Measurements from ENCODE around the gene XAGE1B. TPM values are rescaled to one million over a fixed set of nuclear protein-coding genes. Genes with fewer than 3 reads are reported as not detected.
"Not testable (repeated sequence)": the region's sequence is repeated elsewhere in the genome, so short reads cannot be mapped to it uniquely, and the experiment has no call there.

The XAGE1B gene
- total RNA-seq, 2 donors from 2014 or later, result not detected

DNA sequence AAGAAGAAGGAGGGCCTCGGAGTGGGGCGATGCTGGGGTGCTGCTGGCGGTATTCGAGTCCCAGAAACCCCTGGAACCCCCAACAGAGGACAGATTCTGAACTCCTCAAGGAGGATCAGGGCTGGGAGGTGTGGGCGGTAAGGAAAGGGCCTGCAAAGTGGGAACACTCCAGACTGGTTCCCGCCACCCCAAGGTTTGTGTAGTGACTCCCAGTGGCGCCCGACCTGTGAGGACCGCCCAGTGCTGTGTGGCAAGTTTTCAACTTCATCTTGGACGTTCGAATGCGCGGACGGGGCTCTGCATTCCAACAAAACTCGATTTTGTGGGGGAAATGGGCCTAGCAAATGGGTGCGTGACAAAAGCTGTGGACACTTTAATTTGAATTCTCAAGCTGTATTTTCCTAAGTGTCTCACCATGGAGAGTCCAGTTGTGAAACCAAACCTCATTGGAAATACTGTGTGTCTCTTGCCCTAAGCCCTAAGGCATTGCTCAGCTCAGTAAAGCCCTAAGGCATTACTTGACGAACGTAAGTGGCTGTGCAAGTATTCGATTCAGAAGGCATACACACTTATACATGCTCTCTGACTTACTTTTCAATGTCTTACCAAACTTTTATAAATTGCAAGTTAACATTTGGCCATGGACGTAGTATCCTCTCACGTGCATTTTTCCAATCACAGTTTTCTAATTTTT, 27.4 kb upstream of the XAGE1B start:
- no peaks in the 10 kb centered on the region for H3K9me3 ChIP-seq
- TF ChIP-seq, protein P1, sequence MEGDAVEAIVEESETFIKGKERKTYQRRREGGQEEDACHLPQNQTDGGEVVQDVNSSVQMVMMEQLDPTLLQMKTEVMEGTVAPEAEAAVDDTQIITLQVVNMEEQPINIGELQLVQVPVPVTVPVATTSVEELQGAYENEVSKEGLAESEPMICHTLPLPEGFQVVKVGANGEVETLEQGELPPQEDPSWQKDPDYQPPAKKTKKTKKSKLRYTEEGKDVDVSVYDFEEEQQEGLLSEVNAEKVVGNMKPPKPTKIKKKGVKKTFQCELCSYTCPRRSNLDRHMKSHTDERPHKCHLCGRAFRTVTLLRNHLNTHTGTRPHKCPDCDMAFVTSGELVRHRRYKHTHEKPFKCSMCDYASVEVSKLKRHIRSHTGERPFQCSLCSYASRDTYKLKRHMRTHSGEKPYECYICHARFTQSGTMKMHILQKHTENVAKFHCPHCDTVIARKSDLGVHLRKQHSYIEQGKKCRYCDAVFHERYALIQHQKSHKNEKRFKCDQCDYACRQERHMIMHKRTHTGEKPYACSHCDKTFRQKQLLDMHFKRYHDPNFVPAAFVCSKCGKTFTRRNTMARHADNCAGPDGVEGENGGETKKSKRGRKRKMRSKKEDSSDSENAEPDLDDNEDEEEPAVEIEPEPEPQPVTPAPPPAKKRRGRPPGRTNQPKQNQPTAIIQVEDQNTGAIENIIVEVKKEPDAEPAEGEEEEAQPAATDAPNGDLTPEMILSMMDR (IDR thresholded peaks at IDR 0.05), result no peak
- no peak overlapping the region for H3K4me3 ChIP-seq
- DNase-seq (ENCODE audit: low spot score) (no peak), ATAC-seq (ENCODE audit: insufficient number of reproducible peaks, low FRiP score, low read depth) (no peak)
- H3K4me1 ChIP-seq (ENCODE audit: control insufficient read depth in 1 of 2, low read depth in 2 of 2), result no peaks in the 10 kb centered on the region
- H3K27me3 ChIP-seq (replicated peaks; ENCODE audit: insufficient read depth), result no peaks in the 10 kb centered on the region
- no peak overlapping the region for H3K27ac ChIP-seq
- no peaks in the 10 kb centered on the region for H3K36me3 ChIP-seq

DNA sequence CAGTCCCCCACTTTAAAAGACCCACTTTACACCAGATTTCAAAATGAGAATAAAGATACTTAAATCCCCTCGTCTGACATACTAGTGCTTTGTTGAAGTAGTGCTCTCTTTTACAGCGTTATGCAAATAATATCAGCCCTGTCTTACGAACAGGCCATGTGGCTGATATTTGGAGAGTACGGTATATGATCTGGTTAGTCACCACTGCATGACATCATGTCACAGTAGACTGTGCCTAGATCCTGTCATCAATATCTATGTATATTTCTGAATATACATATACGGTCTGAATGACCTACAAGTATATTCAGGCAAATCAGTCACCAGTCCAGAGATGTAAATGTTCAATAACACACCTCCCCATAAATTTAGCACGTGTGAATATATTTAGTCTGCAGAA, 25.4 kb upstream of the XAGE1B start:
- Histone ChIP-seq H3K9me3 (no peaks in the 10 kb centered on the region), H3K27ac (no peak overlapping the region), H3K4me3 (no peak overlapping the region), H3K27me3 (replicated peaks; ENCODE audit: insufficient read depth) (no peaks in the 10 kb centered on the region), H3K36me3 (no peaks in the 10 kb centered on the region), H3K4me1 (ENCODE audit: control insufficient read depth in 1 of 2, low read depth in 2 of 2) (no peaks in the 10 kb centered on the region)
- ATAC-seq (ENCODE audit: insufficient number of reproducible peaks, low FRiP score, low read depth), result no peak
- no peak for DNase-seq (ENCODE audit: low spot score)
- TF ChIP-seq, protein P1 (IDR thresholded peaks at IDR 0.05), result no peak

DNA sequence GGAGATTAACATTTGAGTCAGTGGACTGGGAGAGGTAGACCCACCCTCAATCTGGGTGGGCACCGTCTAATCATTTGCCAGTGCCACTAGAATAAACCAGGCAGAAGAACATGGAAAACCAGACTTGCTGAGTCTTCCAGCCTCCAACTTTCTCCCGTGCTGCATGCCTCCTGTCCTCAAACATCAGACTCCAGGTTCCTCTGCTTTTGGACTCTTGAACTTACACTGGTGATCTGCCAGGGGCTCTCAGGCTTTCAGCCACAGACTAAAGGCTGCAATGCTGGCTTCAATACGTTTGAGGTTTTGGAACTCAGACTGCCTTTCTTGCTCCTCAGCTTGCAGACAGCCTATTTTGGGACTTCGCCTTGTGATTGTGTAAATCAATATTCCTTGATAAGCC, 24.2 kb upstream of the XAGE1B start:
- not testable (repeated sequence) for H3K27ac ChIP-seq; H3K36me3 ChIP-seq; DNase-seq (ENCODE audit: low spot score)

DNA sequence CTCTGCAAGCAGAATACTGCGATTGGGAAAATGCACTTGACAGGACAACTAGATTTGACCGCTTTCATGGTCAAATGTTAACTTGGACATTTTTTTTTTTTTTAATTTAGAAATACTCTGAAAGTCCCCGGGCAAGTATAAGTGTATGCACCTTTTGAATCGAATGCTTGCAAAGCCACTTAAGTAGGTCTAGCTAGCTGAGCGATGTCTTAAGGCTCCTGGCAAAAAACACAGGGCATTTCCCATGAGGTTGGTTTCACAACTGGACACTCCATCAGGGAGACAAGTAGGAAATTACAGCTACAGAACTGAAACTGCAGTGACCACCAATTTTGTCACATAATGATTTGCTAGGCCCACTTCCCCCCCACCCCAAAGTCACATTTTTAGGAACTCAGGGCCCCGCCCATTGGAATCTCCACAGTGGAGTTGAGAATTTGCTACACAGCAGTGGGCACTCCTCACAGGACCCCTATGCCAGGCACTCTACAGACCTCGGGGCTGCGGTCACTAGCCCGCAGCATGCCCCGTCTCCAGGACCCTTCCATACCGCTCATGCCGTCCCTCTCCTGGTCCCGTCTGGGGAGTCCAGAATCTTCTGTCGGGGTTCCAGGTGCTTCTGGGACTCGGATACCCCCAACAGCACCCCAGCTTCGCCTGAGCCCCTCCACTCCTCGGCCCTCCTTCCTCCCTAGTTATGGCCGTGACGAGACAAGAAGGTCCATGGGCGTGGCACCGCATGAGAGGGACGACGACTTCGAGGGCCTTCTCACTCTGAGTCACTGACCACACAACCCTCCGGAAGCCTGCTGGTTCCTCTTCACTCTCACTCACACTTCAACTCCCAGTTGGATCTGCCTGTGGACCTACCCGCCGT, 515 bp downstream of the XAGE1B start:
- not testable (repeated sequence) for H3K27me3 ChIP-seq (replicated peaks; ENCODE audit: insufficient read depth); H3K4me1 ChIP-seq (ENCODE audit: control insufficient read depth in 1 of 2, low read depth in 2 of 2); H3K9me3 ChIP-seq; H3K27ac ChIP-seq; DNase-seq (ENCODE audit: low spot score); ATAC-seq (ENCODE audit: insufficient number of reproducible peaks, low FRiP score, low read depth); H3K36me3 ChIP-seq; H3K4me3 ChIP-seq

More for the DNA sequence above, 24.2 kb upstream of the XAGE1B start:
- ATAC-seq (ENCODE audit: insufficient number of reproducible peaks, low FRiP score, low read depth); H3K4me1 ChIP-seq (ENCODE audit: control insufficient read depth in 1 of 2, low read depth in 2 of 2); H3K4me3 ChIP-seq; H3K9me3 ChIP-seq; H3K27me3 ChIP-seq (replicated peaks; ENCODE audit: insufficient read depth): not testable (repeated sequence)

DNA sequence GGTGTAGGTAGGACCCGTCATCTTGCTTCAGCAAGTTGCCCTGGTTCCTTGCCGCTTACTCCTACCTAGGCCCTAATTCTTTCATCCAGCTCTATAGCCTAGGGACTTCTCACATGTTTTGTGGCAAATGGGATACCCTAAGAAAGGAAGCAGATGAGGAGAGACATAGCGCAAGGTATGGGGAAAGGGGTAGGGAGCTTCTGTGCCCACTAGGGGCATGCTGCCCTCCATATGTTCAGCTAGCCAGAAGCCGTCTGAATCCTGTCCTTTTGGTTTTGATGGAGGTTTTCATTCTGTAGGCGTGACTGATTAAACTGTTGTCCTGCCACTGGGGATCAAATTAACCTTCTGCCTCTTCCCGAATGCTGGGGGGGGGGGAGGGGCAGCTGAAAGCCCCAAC, 5.7 kb downstream of the XAGE1B start:
- H3K4me1 ChIP-seq (ENCODE audit: control insufficient read depth in 1 of 2, low read depth in 2 of 2); H3K4me3 ChIP-seq; H3K27me3 ChIP-seq (replicated peaks; ENCODE audit: insufficient read depth); H3K27ac ChIP-seq; DNase-seq (ENCODE audit: low spot score); H3K36me3 ChIP-seq; ATAC-seq (ENCODE audit: insufficient number of reproducible peaks, low FRiP score, low read depth); H3K9me3 ChIP-seq: not testable (repeated sequence)

DNA sequence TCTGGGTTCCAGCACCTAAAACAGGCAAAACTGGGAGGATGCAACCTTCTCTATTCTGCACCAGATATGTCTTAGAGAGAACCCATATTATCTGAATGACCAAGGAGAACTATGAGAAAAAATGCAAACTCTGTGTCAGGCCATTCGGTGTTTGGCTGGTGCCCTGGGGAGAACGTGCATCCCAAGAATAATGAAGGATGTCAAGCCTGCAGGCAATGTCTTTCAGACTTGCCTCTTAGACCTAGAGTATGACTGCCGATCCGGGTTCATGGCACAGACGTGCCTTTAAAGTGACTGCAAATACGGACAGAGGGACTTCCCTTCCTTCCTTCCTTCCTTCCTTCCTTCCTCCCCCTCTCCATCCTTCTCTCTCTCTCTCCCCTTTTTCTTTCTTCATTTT, 6.9 kb downstream of the XAGE1B start:
- Histone ChIP-seq H3K36me3 (no peaks in the 10 kb centered on the region), H3K27me3 (replicated peaks; ENCODE audit: insufficient read depth) (no peaks in the 10 kb centered on the region), H3K4me3 (no peak overlapping the region), H3K27ac (no peak overlapping the region), H3K9me3 (no peaks in the 10 kb centered on the region), H3K4me1 (ENCODE audit: control insufficient read depth in 1 of 2, low read depth in 2 of 2) (no peaks in the 10 kb centered on the region)
- ATAC-seq (ENCODE audit: insufficient number of reproducible peaks, low FRiP score, low read depth) (no peak), DNase-seq (ENCODE audit: low spot score) (no peak)
- TF ChIP-seq, protein P1 (IDR thresholded peaks at IDR 0.05), result no peak
